Measurements from ENCODE around the gene ARID5A.

ARID5A gene

DNA sequence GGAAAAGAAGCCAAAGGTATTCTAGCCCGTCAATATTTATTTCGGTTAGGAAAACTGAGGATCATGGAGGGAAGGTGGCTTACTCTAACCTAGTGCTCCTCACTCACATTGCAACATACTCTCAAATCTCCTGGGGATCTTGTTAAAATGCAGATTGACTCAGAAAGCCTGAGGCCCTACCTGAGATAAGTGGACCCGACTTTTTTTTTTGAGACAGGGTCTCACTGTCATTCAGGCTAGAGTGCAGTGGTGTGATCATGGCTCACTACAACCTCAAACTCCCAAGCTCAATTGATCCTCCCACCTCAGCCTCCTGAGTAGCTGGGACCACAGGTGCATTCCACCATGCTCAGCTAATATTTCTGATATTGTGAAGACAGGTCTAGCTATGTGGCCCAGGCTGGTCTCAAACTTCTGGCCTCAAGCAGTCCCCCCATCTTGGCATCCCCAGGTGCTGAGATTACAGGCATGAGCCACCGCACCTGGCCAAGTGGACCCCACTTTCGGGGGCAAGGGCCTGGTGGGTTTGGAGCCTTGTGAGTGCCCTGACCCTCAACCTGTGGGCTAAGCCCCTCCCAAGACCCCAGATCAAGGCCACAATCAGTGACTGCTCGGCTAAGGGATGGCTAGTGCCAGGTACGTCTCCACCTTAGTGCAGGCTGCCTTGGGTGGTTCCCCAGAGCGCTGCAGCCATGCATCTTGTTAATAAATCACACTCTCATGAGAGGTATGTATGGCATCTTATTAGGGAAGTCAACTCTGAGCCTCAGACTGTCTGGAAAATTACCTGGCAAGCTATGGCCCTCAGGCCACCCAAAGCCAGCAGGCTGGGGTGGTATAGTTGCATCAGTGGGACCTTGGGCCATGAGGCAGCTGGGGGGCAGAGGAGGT, 30.3 kb upstream of the ARID5A start:
- DNase-seq (ENCODE audit: low read depth): no peak

DNA sequence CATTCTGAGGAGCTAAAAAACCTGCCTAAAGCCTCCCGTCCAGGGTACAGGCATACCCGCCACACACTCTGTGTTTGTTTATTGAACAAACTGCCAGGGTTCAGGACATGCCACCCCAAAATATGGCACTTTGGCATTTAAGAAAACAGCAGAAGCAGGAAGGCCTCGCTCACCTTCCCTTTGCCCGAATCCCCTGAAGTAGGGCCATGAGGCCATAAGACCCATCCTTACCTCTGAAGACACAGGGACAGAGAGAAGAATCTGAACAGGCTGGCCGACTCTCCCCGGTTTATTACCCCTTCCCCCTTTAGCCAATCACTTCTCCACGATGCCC, 29.7 kb upstream of the ARID5A start:
- DNase-seq (ENCODE audit: low read depth): no peak

DNA sequence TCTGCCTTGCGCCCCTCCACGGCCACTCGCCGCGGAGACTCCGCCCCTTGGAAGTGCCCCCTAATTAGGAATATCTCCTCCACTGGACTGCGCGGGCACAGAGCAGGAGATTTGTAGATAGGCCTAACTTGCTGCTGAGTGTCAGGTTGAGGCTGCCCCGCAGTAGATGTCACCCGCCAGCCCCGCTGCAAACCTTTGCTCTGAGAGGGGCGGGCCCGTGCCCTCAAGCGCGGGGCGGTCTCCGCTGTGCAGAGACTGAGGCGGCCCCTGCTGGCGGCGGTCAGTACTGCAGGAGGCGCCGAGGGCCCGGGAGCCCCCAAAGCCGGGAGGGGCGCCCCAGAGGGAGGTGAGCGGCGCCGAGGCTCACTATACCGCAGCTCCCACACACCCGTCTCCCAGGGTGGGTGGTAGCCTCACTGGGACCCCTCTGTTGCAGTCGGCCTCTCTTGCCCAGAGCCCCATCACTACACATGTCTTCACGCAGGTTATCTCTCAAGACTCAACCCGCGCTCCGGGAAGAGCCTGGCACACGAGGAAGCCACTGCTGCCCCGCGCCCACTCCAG, 28.5 kb upstream of the ARID5A start:
- DNase-seq (ENCODE audit: low read depth): peak; percentile 88

DNA sequence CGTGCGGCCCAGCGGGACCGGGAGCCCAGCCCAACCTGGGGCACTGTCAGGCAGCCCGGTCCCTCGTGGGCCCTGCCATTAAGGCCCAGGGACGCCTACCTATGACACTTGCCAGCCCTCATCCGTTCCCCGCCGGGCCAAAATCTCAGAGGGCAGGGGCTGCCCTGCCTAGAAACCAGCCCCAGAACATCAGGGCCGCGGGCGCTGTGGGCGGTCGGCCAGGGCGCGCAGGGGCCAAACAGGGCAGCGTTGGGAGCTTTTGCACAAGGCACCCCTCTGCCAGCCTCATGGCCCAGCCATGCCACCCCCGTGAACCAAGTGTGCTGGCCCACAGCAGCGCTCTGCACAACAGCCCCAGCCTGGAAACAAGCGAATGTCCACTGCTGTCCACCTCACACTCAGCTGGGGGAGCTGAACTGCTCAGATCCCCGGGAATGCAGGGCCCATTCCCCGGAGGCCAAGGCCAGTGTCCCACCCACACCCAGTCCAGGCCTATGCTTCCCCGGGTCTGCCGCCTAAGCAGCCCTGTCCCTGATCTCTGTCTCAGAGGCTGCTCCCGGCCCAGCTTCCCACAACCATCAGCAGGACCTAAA, 27.9 kb upstream of the ARID5A start:
- DNase-seq (ENCODE audit: low read depth): no peak

DNA sequence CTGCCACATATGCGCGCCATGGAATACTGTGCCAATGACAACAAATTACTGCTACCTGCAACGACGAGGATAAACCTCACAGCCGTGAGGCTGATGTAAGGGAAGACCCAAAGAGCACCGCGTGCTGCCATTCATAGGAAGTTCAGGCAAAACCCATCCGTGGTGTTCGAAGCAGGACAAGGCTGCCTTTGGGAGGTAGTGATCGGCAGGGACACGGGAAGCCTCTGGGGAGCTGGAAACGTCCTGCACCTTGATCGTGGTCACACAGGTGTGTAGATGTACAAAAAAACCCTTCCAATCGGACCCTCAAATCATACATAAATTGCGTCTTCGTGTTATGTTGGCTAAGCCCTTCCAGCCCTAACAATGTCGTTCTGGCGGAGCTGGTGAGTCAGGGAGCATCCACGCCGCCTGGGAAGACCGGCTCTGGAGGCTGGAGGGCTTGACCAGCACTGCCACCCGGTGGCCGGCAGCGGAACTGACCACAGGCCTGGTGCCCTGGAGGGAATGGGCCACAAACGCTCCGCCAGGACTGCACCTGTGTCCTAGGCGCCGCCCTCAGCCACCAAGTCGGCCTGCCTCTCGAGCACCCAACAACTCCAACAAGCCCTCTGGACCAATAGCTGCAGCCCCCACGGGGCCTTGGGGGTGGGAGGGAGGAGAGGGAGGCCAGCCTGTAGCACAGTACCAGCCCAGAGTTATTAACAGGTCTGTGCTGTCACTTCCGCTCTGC, 27.3 kb upstream of the ARID5A start:
- peak; percentile 73 for DNase-seq (ENCODE audit: low read depth)

DNA sequence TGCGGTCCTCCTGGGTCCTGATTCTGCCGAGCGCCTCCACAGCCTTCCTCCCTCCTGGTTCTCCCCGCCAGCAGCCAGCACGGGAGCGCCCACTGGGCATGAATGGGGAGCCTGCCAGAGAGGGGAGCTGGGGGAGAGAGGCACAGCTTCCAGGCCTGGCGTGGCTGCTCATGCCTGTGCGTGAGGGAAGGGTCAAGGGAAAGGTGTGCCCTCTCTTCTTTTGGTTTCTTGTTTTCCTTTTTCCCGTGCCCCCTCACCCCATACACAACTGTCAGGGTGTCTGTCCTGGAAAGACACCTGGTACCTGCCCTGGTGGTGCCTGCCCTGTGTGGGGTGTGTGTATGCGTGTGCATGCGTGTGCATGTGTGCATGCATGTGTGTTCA, 26.7 kb upstream of the ARID5A start:
- DNase-seq (ENCODE audit: low read depth): no peak

DNA sequence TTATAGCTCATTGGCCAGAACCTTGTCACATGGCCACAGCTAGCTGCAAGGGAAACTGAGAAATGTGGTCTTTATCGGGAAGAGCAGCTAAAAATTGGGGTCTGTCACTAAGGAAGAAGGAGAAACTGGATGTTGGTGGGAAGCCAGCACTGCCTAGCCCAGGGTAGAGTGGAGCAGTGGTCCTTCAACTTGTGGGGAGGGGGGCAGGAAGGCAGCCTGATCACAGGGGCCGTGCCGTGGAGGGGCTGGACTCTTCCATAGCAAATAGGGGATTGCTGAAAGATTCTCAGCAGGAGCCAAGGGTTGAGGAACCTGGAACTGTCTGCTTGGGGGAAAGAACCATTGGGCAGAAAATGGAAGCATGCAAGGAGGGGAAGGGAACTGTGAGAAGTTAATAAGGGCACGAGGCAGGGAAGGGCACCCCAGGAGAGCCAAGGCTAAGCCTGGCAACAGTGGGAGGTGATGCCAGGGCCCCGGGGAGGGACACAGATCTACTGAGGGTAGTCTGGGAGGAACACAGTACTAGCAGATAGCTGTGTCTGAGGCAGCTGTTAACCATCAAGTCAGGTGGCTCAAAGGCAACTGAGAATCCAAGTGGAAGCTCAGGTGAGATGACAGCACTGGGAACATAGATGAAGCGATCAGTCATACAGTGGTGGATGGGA, 25.5 kb upstream of the ARID5A start:
- DNase-seq (ENCODE audit: low read depth): no peak

DNA sequence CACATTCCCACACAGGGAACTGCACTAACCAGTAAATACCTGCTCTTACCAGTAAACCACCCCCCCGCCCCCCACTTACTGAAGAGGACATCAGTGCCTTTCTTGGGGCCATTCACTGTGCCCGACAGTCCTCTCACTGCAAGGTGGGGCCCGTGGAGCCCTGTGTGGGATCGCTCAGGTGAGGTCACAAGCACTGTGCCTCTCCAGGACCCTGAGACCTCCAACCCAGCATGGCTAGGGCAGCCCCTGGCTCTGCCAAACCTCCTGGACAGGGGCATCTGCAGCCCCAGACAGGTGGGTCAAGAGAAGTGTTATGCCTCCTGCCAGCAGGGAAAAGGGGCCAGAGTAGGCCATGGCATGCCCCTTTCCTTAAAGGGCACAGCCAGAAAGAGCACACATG, 24.7 kb upstream of the ARID5A start:
- DNase-seq (ENCODE audit: low read depth): no peak

DNA sequence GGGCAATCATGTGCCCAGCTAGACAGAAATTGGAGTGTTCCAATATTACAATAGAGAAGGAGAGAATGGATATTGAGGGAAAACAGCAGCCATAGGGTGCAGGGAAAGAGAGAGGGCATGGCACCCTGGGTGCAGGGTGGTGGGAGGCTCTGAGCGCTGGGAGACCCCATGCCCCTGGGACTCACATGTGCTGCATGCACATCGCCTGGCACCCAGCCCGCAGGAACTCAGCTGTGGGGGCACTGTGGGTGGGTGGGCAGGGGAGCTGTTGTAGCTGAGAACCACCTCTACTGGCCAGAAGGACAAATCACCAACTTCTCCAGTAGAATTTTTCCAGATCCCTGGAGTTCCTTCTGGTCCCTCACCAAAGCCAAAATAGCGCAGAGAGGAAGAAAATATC, 24.2 kb upstream of the ARID5A start:
- no peak for DNase-seq (ENCODE audit: low read depth)

DNA sequence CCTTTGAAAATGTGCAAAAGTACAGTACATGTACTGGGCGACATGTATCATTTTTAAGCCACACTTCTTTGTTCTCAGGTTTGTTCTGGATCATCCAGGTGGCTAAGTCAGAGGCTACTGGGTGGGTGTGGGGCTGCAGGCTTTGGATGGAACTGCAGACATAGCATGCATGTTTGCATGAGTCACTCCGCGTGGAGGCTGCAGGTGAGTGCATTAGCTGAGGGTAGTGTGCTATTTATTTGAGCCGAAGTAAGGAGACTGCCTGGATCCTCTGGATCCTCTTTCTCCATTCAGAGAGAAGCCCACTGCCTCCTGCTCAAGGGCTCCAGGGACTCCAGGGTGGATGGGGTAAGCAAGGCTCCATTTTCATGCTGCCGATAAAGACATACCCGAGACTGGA, 22.0 kb upstream of the ARID5A start:
- DNase-seq (ENCODE audit: low read depth): no peak

DNA sequence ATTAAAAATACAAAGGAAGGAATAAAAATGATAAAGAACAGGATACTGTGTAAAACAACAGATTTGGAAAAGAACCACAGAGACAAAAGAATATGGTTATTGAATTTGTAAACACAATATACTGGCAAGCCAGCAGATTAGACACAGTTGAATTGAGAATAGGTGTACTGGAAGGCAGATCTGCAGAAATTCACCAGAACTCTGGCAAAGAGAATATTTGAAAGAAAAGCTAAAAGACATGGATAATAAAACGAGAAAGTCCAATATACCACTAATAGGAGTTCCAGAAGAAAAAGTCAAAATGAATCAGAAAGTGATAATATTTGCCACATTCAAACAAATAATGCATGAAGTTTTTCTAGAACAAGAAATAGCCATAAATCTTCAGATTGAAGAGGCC, 19.5 kb upstream of the ARID5A start:
- DNase-seq (ENCODE audit: low read depth): no peak

DNA sequence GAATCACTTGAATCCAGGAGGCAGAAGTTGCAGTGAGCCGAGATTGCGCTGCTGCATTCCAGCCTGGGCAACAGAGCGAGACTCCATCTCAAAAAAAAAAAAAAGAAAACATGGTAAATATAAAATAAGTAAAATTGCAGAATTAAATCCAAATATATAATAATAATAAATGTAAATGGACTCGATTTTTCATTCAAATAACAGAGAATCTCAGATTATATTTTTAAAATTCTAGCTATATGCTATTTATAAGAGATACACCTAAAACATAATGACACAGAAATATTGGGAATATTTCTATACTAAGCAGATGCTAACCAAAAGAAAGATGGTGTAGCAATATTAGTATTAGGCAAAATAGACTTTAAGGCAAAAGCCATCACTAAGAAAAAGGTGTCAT, 16.3 kb upstream of the ARID5A start:
- DNase-seq (ENCODE audit: low read depth): no peak

DNA sequence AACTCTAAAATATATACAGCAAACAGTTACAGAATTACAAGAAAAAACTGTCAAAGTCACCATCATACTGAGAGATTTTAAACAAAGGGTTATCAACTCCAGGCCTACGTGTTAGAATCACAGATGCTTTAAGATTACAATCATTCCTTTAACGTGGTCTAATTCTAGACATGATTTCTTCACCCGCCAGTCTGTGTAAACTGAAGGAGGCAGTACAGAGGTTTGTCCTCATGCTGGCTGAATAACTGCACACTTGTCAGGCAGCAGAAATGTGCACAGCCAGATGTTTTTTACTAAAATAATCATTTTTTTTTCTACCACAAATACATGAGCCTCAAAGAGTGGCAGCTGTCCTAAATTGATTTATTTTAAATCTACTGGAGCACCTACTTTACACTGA, 15.9 kb upstream of the ARID5A start:
- DNase-seq (ENCODE audit: low read depth): no peak

DNA sequence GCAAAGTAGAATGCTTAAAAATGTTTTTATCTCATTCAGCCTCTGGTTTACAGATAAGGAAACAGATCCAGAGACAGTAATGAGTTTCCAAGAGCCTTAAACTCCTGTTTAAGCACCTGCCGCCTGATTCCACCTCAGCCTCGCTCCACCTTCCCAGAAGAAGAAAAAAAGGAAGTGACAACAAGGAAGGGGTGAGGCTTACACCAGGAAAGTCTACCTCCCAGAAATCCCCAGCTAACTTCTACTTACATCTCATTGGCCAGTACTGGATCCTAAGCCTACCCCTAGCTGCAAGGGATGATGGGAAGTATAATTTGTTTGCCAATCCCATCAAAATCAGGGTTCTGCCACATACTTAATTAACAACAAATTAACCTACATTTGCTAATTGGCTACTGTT, 15.3 kb upstream of the ARID5A start:
- no peak for DNase-seq (ENCODE audit: low read depth)

DNA sequence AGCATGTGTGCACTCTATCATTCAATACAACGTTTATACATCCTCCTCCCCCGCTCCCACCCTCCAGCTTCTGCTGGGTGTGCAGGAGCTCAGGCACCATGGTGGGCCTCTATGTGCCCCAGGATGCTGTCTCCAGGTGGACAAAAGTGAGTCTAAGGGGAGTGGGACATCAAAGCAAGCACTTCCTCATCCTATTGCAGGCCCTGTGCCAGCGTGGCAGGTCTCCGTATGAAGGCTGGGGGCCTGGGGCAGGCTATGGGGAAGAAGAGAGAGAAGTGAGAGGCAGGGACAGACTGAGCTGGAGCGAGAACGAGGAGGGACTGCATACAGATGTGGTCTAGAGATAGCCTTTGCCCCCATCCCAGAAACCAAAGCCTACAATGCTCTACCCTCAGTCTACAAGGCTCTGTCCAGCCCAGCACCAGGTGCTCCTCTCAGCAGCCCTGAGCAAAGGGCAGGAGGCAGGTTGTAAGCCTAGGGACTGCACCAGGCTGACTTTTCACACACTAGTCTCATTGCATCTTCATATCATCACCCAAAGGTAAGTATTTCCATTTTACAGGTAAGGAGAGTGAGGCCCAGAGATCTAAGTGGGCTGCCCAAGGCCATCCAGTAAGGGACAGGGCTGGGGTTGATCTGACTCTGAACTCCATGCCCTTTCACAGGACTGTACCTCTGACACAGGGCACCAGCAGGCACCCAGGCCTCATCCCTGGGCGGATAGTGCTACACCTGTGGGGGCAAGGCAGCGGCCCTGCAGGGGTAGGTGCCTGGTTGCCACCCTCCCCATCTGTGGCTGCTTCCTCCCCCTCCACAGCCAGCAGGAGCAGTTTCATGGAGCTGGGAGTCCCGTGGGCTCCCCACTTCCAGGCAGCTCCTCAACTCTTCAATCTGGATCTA, 14.0 kb upstream of the ARID5A start:
- no peak for DNase-seq (ENCODE audit: low read depth)

DNA sequence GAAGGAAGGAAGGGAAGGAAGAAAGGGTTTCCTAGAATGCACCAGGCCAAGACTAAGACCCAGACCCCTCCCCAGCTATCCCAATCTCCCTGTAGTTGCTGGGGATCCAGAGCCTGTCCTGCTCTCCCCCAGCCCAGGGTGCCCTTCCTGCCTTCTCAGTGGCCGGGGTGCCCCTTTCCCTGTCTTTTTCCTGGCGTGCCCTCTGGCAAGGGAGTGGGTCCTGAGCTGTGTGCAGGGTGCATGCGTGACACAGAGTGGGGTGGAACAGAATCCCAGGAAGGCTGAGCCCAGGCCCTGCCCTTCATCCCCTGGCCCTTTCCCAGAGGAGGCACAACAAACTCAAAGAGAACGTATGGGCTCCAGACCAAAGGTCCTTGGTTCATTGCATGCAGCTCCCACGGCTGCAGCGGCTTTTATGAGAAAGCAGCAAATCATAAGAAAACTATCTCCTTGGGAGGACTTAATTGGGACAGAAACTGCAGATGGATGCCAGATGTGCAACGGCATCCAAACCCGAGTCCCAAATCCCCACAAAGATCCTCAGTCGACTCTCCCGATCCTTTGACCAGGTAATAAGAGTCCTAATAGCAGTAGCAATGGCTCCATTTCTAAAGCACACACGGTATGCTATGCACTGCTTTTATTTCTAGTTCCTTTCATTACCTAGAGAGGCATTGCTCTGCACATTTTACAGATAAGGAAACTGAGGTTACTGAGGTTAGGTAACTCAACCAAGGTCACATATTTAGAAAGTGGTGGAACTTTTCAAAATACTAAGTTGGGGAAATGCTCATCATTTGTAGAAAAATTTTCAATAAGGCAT, 12.7 kb upstream of the ARID5A start:
- DNase-seq (ENCODE audit: low read depth): no peak

DNA sequence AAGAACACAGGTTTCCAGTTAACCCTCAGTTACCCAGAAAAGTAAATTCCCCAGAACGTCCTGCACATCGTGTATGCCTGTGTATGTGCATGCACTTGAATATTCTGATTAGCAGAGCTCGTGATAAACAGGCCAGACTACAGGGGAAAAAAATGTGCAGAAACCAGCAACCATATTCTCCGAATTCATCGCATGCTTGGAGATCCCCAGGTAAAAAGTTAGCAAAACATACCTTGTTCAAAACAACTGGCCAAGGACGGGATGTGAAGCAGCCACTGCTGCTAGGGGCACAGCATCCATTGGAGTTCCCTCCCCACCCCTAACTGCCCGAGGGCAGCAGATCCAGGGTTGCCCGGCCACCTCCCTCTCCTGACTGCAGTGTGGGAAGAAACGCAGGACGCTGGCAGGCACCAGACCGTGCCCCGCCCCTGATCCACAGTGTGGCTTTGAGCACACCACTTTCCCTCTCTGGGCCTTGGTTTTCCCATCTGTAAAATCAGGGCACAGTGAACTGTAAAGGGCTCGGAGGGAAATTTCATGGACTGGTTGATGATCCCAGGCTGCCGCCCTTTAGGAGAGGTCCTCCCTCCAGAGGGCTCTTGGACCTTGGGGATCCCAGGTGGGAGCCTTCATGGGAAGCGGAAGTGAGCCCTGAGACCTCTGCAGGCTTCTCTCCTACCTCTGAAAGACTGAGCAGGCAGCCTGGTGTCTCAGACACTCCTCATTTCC, 11.9 kb upstream of the ARID5A start:
- no peak for DNase-seq (ENCODE audit: low read depth)

DNA sequence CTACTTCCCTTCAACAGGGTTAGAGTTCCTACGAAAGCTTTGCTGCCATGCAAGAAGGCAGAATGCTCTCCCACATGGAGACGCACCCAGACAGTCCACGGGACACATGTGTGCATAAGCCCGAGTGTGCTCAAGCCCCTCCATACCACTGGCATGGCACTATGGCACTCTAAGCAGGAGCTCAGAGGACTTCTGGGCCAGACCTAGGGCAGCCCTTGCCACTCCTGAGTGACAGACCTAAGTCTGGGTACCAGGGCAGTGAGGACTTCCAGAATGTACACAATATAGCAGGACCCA, 11.4 kb upstream of the ARID5A start:
- no peak for DNase-seq (ENCODE audit: low read depth)

DNA sequence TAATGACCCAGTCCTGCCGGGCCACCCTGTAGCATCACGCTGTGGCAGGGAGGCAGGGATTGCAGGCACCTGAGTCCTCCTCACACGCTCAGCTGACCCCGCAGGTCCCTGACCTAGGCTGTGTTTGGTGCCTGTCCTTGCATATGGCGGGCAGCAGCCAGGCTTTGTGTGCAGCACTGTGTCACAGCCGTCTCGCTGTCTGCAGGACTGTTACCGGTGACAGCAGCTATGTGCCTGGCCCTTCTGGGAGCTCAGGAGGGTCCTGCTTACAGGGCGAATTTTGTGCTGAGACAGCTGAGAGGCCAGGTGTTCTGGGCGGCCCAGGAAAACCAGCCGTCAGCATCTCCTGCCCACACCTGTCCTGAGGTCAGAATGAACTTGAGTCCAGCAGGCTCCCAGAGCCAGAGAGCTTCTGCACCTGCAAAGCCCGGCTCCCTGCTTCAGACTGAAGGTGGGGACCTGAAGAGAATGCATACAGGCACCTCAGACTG, 10.4 kb upstream of the ARID5A start:
- DNase-seq (ENCODE audit: low read depth): no peak

Data from activated T-cell treated with anti-CD3 and anti-CD28 coated beads for 48 hours (primary cell).